GM21528 (cell line): ENCODE results near the gene C1orf210.

Experiments used
- ATAC-seq: cut with Tn5 transposase; IDR thresholded peaks from one replicate; pipeline ENCODE4 v1.9.1; 2021; ENCODE audit warnings: mild to moderate bottlenecking, moderate library complexity; ENCODE audit not compliant: unreplicated experiment, low FRiP score

C1orf210 gene

DNA sequence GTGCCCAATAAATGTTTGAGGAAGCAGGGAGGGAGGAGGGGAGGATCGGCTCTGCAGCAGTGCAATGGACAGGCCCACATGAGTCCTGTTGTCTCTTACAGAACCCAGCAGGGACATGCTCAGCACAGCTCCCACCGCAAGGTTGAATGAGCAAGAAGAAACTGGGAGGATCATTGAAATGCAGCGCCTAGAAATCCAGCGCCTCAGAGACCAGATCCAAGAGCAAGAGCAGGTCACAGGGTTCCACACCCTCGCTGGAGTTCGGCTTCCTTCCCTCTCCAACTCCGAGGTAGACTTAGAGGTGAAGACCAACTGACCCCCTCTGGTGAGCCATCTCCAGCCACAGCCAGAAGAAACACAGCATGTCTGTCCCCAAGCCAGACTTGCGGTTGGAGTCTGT lies 31.5 kb downstream of the C1orf210 start:
- ATAC-seq, result no peak

DNA sequence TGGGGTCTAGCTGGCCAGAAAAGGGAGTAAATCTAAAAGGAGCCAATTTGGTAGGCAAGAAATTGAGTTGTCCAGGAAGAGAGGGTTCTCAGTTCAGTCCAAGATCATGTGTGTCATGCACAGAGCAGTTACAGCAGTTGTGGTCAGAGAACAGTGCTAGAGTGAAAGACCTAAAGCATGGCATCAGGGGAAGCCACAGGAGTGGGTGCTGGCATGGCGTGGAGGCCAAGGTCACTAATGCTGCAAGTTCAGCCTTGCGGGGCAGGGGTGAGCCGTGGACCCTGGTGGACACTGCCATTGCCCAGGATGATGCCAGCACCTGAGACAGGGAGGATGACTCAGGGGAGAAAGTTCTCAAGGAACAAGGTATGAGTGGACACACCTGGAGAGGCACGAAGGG lies 32.2 kb downstream of the C1orf210 start:
- ATAC-seq, result no peak

DNA sequence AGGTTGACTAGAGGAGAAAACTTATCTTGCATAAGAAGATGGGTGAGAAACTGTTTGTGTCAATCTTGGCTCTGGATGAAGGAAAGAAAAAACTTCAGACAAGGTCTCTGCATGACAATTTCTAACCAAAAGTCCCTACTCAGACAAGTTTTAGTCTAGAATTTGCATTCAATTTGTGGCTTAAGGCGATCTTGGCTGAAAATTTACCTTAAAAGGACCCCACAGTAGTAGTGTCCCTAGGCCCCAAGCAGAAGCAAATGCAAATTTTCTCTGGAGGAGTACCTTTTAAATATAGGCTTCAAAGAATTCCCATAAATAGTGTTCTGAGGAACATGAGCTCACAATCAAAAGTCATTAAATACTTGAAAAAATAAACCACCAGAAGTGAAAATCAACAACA lies 33.2 kb downstream of the C1orf210 start:
- ATAC-seq, result no peak

DNA sequence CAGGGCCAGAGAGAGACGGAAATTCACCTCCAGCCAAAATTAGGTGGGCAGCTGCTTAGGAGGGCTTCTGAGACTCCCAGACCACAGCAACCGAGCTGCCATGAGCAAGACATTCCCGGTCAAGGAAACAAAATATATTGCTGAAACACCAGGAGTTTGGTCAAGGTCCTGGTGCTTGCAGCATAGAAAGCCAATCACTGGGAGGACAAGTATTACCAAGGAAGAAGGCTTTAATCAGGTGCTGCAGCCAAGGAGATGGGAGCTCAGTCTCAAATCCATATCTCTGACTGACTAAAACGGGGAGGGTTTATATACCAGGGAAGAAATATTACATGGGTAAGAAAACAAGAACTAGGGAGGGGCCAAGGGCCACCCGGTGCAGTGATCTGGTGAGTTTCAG lies 34.4 kb downstream of the C1orf210 start:
- no peak for ATAC-seq

DNA sequence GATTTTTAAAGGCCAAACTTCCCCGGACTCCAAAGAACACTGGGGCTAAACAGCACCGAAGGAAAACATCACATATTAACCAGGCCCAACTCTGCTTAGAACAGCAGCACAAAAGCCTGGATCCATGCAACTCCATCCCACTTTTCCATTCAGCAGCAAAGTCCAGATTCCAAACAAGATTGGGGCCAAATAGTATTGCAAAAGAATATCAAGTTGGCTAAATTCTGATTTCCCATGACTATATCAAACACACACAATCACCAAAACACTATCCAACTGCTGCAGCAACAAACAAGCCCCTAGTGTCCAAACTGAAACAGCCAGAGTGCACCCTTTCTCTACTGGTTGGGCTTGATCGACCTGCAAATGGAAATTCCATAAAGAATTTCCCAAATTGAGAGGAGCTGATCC lies 35.0 kb downstream of the C1orf210 start:
- no peak for ATAC-seq

DNA sequence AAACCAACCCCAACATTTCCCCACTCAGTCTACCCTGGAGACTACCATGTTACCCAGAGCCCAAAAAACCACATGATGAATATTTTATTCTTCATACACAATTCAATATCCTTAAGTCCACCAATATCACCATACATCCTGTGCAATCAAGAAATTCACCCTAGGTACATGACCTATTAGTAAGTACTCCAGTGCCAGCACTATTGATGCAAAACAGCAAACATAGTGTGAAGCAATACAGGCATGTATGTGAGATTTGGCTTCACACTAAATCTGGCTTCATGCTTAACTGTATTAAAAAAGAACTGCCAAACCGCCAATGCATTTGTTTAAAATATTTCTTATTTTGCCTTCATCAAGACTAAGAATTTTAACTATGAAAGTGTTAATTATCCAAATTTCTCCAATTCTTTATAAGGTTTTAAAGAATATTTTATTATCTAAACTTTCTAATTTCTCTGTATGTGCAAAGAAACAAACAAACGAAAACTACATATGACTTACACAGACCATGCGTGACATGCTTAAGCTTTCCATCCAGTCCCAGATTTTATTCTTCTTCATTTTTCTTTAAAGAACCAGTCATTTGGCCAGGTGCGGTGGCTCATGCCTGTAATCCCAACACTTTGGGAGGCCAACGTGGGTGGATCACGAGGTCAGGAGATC lies 38.0 kb downstream of the C1orf210 start:
- no peak for ATAC-seq

DNA sequence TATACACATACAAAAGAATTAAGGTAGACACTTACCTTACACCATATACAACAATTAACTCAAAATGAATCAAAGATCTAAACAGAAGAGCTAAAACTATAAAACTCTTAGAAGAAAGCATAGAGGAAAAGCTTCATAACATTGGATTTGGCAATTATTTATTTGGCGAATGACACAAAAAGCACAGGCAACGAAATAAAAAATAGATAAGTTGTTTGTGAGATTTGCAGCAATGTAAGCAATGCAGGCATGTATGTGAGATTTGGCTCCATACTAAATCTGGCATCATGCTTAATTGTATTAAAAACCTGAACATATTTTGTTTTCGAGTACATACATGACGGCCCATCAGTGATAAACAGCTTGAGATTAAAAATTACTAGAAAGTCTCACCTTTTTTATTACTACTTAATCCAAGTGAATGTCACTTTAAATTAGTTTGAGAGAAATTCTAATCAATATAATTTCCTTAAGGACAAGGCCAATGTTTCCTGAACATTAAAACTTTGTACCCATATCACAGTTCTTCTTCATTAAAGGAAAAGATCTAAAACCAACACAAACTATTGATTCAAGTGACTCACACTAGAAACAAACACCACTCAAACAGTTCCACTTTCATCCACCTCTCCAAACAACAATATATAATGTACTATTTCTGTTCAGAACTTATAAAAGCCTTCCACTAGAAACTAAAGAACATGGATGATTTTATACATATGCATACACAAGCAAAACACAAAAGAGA lies 38.7 kb downstream of the C1orf210 start:
- ATAC-seq, result no peak

DNA sequence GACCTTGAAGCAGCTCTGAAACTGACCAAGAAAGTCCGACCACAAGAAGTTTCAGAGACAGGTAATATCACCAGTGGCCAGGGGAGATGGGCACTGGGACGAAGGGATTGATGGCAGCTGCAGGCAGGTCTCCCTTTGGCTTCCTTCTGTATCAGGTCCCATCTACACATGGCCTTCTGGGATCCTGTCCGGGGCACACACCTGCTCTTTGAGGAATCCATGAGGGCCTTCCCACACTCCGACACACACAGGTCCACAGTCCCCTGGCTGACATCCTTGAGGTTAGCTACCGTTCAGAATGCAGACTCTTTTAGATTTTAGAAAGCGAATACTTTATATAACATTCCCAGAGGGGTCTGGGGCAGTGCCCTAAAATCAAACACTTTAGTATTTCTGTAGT lies 42.1 kb downstream of the C1orf210 start:
- no peak for ATAC-seq

DNA sequence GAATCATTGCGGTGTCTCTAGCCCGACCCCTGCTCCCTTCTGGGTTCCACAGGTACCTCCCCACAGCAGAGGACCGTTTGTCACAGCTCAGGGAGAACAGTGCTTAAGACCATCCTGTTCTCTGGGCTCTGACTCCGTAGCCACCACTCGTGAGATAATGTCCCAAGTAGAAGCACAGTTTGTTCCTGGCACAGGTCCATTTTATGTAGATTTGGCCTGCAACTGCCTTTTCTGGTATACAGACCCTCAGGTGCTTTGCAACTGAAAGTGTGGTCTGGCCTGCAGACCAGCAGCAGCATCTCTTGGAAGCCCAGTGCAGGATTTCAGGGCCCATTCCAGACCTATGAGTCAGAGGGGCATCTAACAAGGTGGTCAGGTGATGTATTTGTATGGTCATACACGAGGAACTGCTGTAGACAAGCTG lies 44.0 kb downstream of the C1orf210 start:
- ATAC-seq, result no peak

DNA sequence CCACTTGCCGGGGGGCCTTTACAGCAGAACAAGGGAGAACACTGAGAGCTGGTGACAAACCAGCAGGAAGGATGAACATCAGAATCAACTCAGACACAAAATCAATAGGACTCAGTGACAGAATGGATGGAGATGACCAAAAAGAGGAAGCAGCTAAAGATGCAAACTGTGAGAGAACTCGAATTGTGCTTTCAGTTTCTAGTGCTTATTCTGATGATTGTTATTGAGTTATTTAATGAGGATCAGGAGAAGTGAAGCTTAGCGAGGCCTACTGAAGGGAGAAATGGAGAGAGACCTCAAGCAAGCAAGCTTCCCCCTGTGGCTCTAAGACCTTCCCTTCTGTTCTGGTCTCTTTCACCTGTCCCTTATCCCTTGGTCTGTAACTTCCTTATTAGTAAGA lies 45.9 kb downstream of the C1orf210 start:
- ATAC-seq, result peak; percentile 71

DNA sequence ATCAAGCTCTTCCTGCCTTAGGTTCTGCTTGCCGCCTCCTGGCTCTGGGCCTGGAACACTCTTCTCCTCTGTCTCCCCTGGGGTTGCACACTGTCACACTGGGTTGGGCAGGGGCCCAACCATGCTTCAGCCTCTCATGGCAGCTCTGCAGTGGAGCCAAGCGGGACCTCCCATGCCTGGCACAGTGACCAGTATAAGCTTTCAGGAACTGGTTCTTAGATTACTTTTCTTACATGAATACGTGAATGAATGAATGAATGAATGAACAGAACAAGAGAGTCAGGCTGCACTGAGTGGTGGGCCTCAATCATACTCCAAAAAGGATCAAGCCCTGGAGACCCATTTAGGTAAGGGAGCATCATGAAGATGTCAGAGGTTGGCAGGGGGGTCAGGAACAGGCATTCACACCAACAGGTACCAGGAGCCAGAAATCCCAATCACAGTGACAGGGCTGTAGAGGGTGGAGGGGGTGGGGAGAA lies 46.4 kb downstream of the C1orf210 start:
- peak; percentile 32 for ATAC-seq

DNA sequence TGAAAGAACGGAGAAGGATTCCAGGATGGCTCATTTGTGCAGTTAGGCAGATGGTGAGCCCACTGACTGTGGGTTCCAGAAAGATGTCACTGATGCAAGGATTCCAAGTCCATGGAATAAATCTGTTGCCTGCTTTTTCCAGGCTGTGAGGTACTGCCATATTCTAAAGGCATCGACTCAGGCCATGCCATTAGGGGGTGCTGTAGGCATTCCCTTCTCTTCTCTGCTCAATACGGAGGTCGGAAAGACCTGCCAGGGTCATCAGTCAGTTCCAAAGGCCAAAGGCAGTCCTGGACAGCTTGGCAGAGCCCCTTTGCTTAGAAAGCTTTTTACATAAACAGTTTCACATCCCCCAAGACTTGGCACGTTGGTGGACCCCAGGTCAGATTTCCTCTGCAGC lies 47.3 kb downstream of the C1orf210 start:
- no peak for ATAC-seq

DNA sequence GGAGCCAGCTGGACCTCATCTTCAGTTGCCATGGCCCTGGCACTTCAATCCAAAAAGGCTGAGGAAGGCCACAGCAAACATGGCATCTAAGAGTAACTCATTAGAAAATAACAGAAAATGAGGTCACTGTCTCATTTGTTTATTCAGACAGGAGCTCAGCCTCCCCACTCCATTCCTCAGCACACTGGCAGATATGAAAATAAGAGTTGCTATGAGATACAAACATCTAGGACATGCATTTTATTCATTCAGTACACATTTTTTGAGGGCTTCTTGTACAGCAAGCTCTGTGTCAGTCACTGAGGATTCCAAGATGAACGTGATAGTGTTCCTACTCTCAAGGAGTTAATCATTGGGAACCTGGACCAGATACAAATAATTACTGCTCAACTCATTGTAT lies 48.3 kb downstream of the C1orf210 start:
- ATAC-seq, result no peak

DNA sequence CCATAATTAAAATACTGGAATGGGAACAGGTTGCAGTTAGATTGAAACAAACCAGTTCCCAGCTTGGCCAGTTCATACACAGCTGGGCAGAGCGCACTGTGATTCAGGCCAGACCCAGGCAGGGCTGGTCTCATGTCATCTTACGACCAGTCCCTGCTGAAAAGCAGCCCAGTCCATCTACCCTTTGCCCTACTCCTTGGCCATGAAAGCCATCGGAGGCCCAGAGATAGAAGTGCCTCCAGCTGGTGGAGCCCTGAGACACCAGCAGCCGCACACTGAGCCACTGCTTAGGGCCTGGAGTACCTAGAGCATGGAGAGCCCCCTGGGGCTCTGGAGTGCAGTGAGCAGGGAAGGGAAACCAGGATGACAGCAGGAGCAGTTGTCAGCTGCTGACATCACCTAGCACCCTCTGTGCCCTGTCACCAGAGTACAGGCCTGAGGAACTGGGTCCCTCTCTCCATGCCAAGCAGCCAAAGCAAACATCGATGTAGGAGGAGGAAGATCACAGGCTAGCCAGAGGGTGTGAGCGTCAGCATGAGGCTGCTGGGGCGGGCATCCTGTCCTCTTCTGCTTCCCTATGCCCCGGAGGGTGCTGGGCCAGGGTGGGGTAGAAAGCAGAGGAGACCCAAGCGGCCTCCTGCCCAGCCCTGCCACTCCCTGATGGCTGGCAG lies 49.8 kb downstream of the C1orf210 start:
- ATAC-seq, result no peak

DNA sequence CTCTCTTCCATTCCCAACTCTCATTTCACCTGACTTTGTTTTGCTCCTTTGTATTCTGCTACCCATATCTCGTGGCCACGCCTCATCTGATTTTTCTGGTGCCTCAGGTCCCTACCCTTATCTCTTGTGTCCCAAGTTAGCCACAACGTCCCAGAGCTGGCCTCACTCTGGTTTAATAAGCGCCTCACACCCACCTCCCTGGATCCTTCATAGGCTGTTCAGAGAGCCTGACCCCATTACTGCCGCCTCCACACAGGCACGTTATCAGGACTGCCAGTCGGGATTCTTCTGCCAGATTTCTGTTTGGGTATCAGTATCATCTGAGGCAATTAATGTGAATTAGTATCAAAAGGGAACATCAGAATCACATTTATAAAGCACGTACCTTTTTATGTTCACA lies 50.3 kb downstream of the C1orf210 start:
- ATAC-seq, result no peak

DNA sequence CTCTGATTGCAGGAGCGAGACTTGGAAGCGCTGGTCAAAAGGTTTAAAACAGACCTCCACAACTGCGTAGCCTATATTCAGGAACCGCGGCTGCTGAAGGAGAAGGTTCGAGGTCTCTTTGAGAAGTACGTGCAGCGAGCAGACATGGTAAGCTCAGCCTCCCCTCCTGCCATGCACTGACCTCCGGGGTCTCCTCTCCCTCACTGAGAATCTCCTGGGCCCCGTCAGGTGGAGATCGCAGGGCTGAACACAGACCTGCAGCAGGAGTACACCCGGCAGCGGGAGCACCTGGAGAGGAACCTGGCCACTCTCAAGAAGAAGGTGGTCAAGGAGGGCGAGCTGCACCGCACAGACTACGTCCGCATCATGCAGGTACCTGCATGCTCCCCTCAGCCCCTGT lies 51.1 kb downstream of the C1orf210 start:
- no peak for ATAC-seq

DNA sequence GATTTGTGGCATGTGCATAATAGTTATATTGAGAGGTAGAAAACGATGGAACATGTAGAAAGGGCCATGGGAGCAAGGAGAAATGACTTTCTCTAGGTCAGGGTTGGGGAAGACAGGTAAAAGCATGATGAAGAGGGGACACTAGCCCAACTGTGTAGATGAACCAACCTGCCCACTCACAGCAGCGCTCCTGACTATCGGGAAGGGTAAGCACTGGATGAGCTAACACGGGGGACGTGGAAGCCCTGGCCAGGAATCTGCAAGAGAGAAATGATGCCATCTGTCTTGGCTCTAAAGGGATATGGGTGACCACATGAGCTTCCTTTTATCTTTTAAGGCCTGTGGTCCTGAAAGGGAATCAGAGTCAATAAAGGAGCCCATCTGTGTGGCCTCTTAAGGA lies 51.8 kb downstream of the C1orf210 start:
- ATAC-seq, result no peak

DNA sequence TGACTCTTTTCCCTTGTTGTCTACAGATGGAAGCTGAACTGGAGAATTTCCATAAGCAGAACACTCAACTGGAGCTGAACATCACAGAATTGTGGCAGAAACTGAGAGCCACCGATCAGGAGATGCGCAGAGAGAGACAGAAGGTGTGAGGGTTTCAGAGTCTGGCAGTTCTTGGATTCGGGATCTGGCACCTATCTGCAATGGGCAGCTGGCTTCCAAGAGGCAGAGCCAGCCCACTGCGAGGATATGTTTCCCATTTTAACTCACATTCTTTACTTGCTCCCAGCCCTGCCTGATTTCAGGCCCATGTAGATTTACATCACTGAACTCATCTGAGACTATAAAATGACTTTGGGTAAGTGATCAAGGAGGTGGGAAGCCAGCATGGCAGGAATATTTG lies 52.9 kb downstream of the C1orf210 start:
- ATAC-seq, result no peak

DNA sequence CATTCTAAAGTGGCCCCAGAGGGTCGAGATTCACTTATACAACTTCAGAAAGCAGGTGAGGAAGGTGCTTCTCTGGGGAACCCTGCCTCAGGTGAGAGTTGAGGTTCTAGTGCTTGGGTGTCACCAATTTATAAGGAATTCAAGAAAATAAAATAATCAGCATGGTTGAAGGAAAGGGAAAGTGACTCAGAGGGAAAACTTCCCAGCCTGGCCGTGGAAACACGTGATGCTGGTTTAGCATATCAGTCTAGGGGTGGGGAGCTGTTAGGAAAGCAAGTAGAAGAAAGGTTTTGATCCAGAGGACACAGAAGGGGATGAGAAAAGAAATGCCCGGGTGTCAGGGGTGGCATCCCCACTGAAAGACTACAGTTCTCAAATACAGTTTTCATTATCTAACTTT lies 53.3 kb downstream of the C1orf210 start:
- ATAC-seq, result no peak
